ENCODE data around the gene ZNF223.

Gene ZNF223

GRCh38 chr19:44107751-44108150, 55.9 kb downstream of the ZNF223 start:
- no peak overlapping the region for H3K4me3 ChIP-seq (replicated peaks; ENCODE audit: low read depth, low read length)
- no peak for DNase-seq (ENCODE audit: low read depth)
- TF ChIP-seq, protein P1, sequence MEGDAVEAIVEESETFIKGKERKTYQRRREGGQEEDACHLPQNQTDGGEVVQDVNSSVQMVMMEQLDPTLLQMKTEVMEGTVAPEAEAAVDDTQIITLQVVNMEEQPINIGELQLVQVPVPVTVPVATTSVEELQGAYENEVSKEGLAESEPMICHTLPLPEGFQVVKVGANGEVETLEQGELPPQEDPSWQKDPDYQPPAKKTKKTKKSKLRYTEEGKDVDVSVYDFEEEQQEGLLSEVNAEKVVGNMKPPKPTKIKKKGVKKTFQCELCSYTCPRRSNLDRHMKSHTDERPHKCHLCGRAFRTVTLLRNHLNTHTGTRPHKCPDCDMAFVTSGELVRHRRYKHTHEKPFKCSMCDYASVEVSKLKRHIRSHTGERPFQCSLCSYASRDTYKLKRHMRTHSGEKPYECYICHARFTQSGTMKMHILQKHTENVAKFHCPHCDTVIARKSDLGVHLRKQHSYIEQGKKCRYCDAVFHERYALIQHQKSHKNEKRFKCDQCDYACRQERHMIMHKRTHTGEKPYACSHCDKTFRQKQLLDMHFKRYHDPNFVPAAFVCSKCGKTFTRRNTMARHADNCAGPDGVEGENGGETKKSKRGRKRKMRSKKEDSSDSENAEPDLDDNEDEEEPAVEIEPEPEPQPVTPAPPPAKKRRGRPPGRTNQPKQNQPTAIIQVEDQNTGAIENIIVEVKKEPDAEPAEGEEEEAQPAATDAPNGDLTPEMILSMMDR (IDR thresholded peaks at IDR 0.05; ENCODE audit: low read length, missing control alignments), result no peak

DNA sequence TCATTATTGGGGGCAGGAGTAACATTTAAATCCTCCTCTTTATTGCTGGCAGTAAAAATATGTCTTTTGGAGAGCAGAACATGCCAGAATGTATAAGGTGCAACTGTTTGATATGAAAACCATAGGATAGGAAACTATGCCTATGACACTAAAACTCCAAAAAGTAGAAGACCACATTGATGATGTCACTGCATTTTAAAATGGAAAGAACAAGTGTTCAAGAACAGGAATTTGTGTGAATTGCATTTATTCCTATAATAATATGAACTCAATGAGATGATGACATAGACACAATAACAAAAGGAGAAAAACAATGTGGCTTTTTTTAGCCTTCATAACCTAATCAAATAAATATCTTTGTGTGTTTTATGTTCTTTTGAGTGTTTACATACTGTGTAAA, 57.6 kb downstream of the ZNF223 start:
- TF ChIP-seq, protein P1 (IDR thresholded peaks at IDR 0.05; ENCODE audit: low read length, missing control alignments), result no peak
- no peak overlapping the region for H3K4me3 ChIP-seq (replicated peaks; ENCODE audit: low read depth, low read length)
- no peak for DNase-seq (ENCODE audit: low read depth)

- DNase-seq (ENCODE audit: low read depth), result peak; percentile 91
- peak overlapping the region; percentile 66 for H3K4me3 ChIP-seq (replicated peaks; ENCODE audit: low read depth, low read length)
- TF ChIP-seq, protein P1 (IDR thresholded peaks at IDR 0.05; ENCODE audit: low read length, missing control alignments), result no peak
Measured at GRCh38 chr19:44111910-44112463, 60.2 kb downstream of the ZNF223 start.

DNA sequence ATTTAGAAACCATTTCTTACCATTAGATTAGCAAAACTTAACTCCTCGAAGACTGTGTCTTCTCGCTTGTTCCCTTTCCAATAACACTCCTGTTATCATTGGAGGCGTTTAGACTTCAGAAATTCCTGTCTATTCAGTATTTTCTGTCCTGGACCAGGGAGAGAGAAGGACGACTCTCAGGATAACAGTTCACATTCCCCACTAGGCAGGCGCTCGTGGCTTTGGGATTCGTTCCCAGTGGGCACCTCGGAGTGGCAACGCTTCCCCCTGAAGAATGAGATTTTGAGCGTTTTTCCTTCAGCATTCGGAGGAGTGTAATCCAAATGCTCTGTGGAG, 60.9 kb downstream of the ZNF223 start:
- TF ChIP-seq, protein P1 (IDR thresholded peaks at IDR 0.05; ENCODE audit: low read length, missing control alignments), result no peak
- DNase-seq (ENCODE audit: low read depth), result no peak
- peak overlapping the region; percentile 66 for H3K4me3 ChIP-seq (replicated peaks; ENCODE audit: low read depth, low read length)

DNA sequence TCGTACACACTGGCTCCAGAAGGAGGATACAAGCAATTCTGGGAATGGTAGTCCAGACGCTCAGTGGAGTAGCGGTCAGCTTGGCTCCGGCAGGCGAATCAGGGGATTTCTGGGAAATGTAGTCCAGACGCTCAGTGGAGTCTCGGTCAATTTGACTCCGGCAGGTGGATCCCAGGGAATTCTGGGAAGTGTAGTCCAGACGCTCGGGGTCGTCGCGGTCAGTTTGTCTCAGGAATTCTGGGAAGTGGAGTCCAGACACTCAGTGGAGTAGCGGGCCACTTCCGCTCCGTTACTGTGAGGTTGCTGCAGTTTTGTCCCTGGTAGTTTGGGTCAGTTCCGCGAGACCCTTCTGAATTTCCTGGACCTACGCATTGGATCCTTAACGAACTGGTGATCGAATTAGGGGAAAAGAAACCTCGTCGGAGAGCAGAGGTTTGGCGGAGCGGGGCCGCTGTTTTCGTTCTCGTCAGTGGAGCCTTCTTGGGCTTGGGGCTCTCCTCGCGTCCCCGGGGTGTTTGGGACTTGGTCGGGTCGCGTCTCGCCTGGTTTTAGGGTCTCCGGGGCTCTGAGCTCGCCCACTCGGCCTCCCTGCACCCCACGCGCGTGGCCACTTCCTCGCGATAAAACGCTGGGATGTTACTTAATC, 61.4 kb downstream of the ZNF223 start, which contains the start of gene ZNF225:
TSS of gene ZNF225 (plus strand) at position 262 of the 646 bp plus-strand sequence. CDS start 2,429 bp downstream, outside the sequence.
- TF ChIP-seq, protein P1 (IDR thresholded peaks at IDR 0.05; ENCODE audit: low read length, missing control alignments), result no peak
- peak within 1 kb of the TSS; percentile 66 for H3K4me3 ChIP-seq (replicated peaks; ENCODE audit: low read depth, low read length)

DNA sequence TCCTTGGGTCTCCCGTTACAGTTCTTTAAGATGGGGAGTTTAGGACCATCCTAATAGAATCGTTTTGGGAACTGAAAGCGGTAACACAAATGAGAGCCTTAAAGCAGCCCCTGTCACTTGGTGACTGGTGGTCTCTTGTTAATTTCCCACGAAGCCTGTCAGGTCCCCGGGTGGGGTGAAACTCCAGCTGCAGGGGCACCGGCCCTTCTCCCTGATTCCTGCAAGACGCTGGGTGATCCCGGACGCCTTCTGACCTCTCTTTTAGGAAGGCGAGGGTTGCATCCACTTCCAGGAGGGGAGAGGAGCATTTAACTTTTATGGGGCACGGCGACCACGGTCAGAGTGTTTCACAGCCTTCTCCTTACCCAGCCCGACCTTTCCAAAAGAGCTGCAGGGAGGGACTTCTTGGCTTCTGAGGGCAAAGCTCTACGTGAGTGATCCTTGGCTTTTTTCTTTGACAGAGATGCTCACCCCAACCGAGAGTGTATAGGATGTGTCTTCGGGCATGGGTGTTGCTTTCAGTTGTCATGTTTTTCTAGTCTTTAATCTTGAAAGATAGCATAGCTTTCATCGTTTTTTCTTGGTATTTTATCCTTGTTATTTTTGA, 62.1 kb downstream of the ZNF223 start:
- TF ChIP-seq, protein P1 (IDR thresholded peaks at IDR 0.05; ENCODE audit: low read length, missing control alignments), result no peak
- DNase-seq (ENCODE audit: low read depth), result no peak

More for the DNA sequence above, 61.4 kb downstream of the ZNF223 start, which contains the start of gene ZNF225:
- peak; percentile 99 for DNase-seq (ENCODE audit: low read depth)

More for the DNA sequence above, 62.1 kb downstream of the ZNF223 start:
- H3K4me3 ChIP-seq (replicated peaks; ENCODE audit: low read depth, low read length), result peak overlapping the region; percentile 66

Measured in fibroblast of pulmonary artery (primary cell).